Trophoblast cell (in vitro differentiated cells and primary cell): ENCODE results near the gene NFU1.

ENCODE experiments used
- DNase-seq, 2 donors: peaks; one replicate each; pipeline ENCODE4 v3.0.0-alpha.2; 2016
- H2AFZ ChIP-seq: 2 replicates; pipeline ENCODE4 v1.6.1; 2013; ENCODE audit warnings: low read length, moderate library complexity, mild to moderate bottlenecking; ENCODE audit not compliant: insufficient read depth, poor library complexity
- H2AK5ac ChIP-seq: 2 replicates; pipeline ENCODE4 v1.6.1; 2013; ENCODE audit warnings: mild to moderate bottlenecking, low read length
- H2BK120ac ChIP-seq: 2 replicates; pipeline ENCODE4 v1.6.1; 2013; ENCODE audit warnings: low read length, mild to moderate bottlenecking, moderate library complexity; ENCODE audit not compliant: insufficient read depth, poor library complexity
- H2BK12ac ChIP-seq: 2 replicates; pipeline ENCODE4 v1.6.1; 2013; ENCODE audit warnings: mild to moderate bottlenecking, low read length, moderate library complexity
- H2BK5ac ChIP-seq: 2 replicates; pipeline ENCODE4 v1.6.1; 2013; ENCODE audit warnings: low read length, low read depth, moderate library complexity, mild to moderate bottlenecking; ENCODE audit not compliant: poor library complexity
- H3K14ac ChIP-seq: 2 replicates; pipeline ENCODE4 v1.6.1; 2013; ENCODE audit warnings: mild to moderate bottlenecking, low read length
- H3K18ac ChIP-seq: 2 replicates; pipeline ENCODE4 v1.6.1; 2013; ENCODE audit warnings: mild to moderate bottlenecking, low read length
- H3K23ac ChIP-seq: 2 replicates; pipeline ENCODE4 v1.6.1; 2013; ENCODE audit warnings: low read length
- H3K27ac ChIP-seq: 2 replicates; pipeline ENCODE4 v1.5.1; 2013; ENCODE audit warnings: low read depth, mild to moderate bottlenecking, inconsistent platforms, low read length, moderate library complexity
- H3K27me3 ChIP-seq: 2 replicates; pipeline ENCODE4 v1.6.1; 2013; ENCODE audit warnings: inconsistent platforms, mild to moderate bottlenecking, low read length, moderate library complexity; ENCODE audit not compliant: insufficient read depth
- H3K36me3 ChIP-seq, 2 experiments: 1 replicate in 1 of 2; 2 replicates in 1 of 2; pipeline ENCODE4 v1.6.1; 2013; ENCODE audit warnings: low read length in 2 of 2, mild to moderate bottlenecking in 2 of 2, moderate library complexity in 1 of 2; ENCODE audit not compliant: insufficient read depth in 2 of 2, control insufficient read depth in 1 of 2
- H3K4ac ChIP-seq: 2 replicates; pipeline ENCODE4 v1.6.1; 2013; ENCODE audit warnings: low read depth, mild to moderate bottlenecking, low read length, moderate library complexity
- H3K4me1 ChIP-seq, 2 experiments: 1 replicate in 1 of 2; 2 replicates in 1 of 2; pipeline ENCODE4 v1.6.1; 2013; ENCODE audit warnings: low read length in 2 of 2, mild to moderate bottlenecking in 2 of 2, moderate library complexity in 1 of 2; ENCODE audit not compliant: insufficient read depth in 2 of 2, control insufficient read depth in 1 of 2
- H3K4me2 ChIP-seq: 2 replicates; pipeline ENCODE4 v1.6.1; 2013; ENCODE audit warnings: inconsistent platforms, mild to moderate bottlenecking, low read length, moderate library complexity
- H3K4me3 ChIP-seq: 2 replicates; pipeline ENCODE4 v1.5.1; 2013; ENCODE audit warnings: mild to moderate bottlenecking, low read depth, low read length, inconsistent platforms
- H3K79me1 ChIP-seq: one replicate; pipeline ENCODE4 v1.6.1; 2013; ENCODE audit warnings: low read length
- H3K79me2 ChIP-seq: 2 replicates; pipeline ENCODE4 v1.6.1; 2013; ENCODE audit warnings: low read length, mild to moderate bottlenecking; ENCODE audit not compliant: control insufficient read depth, insufficient read depth, poor library complexity
- H3K9ac ChIP-seq: 2 replicates; pipeline ENCODE4 v1.6.1; 2013; ENCODE audit warnings: mild to moderate bottlenecking, low read length
- H3K9me3 ChIP-seq: 2 replicates; pipeline ENCODE4 v1.6.1; 2013; ENCODE audit warnings: low read depth, mild to moderate bottlenecking, control low read depth, inconsistent platforms, low read length; ENCODE audit not compliant: insufficient read depth
- H4K12ac ChIP-seq: 2 replicates; pipeline ENCODE4 v1.6.1; 2013; ENCODE audit warnings: low read depth, mild to moderate bottlenecking, low read length, moderate library complexity
- H4K8ac ChIP-seq: 2 replicates; pipeline ENCODE4 v1.6.1; 2013; ENCODE audit warnings: low read depth, mild to moderate bottlenecking, low read length, moderate library complexity
- H4K91ac ChIP-seq: one replicate; pipeline ENCODE4 v1.6.1; 2013; ENCODE audit warnings: low read depth, mild to moderate bottlenecking, low read length, moderate library complexity
- WGBS: extraction: QIAGEN DNeasy Blood & Tissue Kit; methylation state at CpG from one replicate; pipeline ENCODE4 v1.1.7; 2013; ENCODE audit warnings: missing lambda C conversion rate; ENCODE audit not compliant: insufficient read length, insufficient coverage; ENCODE audit errors: extremely low coverage; 5-methylcytosine and 5-hydroxymethylcytosine counted together

Gene NFU1

GRCh38 chr2:69383176-69383812 lies 53.9 kb downstream of the NFU1 start:
- no peak for DNase-seq
- no peak overlapping the region for H4K8ac ChIP-seq
- H3K18ac ChIP-seq, result no peak overlapping the region
- H3K27me3 ChIP-seq, result no peaks in the 10 kb centered on the region
- H2AFZ ChIP-seq, result no peak overlapping the region
- no peak overlapping the region for H4K12ac ChIP-seq
- no peak overlapping the region for H2AK5ac ChIP-seq
- peaks cover 25% of the 10 kb centered on the region for H3K79me2 ChIP-seq
- no CpG with 5 or more reads among the region's 7 CpGs for WGBS
- no peak overlapping the region for H3K27ac ChIP-seq
- H2BK120ac ChIP-seq, result no peak overlapping the region
- no peak overlapping the region for H3K4ac ChIP-seq
- H3K4me3 ChIP-seq, result no peak overlapping the region
- no peak overlapping the region for H4K91ac ChIP-seq
- peaks cover 0 to 2% of the 10 kb centered on the region in 2 experiments for H3K36me3 ChIP-seq
- no peak overlapping the region for H2BK12ac ChIP-seq
- H3K9me3 ChIP-seq, result no peaks in the 10 kb centered on the region
- H3K79me1 ChIP-seq, result peaks cover 12% of the 10 kb centered on the region
- no peak overlapping the region for H3K14ac ChIP-seq
- H3K23ac ChIP-seq, result no peak overlapping the region
- peaks cover 2 to 9% of the 10 kb centered on the region in 2 experiments for H3K4me1 ChIP-seq
- no peak overlapping the region for H3K9ac ChIP-seq
- H3K4me2 ChIP-seq, result no peak overlapping the region
- no peak overlapping the region for H2BK5ac ChIP-seq

DNA sequence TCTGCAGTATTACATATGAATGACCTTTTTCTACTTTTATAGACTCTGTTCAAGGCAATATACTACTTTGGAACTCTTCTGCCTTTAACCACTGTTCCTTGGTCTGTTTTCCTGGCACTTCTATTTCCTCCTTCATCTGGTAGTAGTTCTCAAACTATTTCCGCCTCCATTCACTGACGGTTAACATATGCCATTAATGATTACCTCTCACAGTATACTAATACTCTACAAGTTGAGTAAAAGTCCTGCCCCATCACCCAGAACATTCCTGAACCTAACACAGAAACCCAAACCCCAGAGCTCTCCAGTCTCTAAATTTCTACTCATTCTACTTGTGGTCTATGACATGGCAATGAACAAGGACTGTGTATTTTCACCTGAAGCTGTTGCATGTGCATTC lies 54.7 kb downstream of the NFU1 start:
- Histone ChIP-seq H3K4me1 (peaks cover 0 to 2% of the 10 kb centered on the region in 2 experiments), H3K27me3 (no peaks in the 10 kb centered on the region)
- no CpG with 5 or more reads among the region's 2 CpGs for WGBS

GRCh38 chr2:69381337-69381737 lies 55.9 kb downstream of the NFU1 start:
- Histone ChIP-seq H3K4me3 (no peak overlapping the region), H2BK12ac (no peak overlapping the region), H3K27me3 (no peaks in the 10 kb centered on the region), H3K9ac (no peak overlapping the region), H2AK5ac (no peak overlapping the region), H4K12ac (no peak overlapping the region), H3K18ac (no peak overlapping the region), H3K23ac (no peak overlapping the region), H4K91ac (no peak overlapping the region), H2BK5ac (no peak overlapping the region), H2AFZ (no peak overlapping the region), H3K27ac (no peak overlapping the region), H3K36me3 (peaks cover 2% of the 10 kb centered on the region in 2 experiments), H3K4ac (peak overlapping the region; percentile 75), H3K4me1 (no peaks in the 10 kb centered on the region), H3K79me2 (peaks cover 20% of the 10 kb centered on the region), H3K14ac (no peak overlapping the region), H3K9me3 (no peaks in the 10 kb centered on the region), H2BK120ac (no peak overlapping the region), H3K4me2 (no peak overlapping the region), H3K79me1 (no peaks in the 10 kb centered on the region), H4K8ac (no peak overlapping the region)
- peak; percentile 4 to 40 for DNase-seq
- WGBS, result no CpG with 5 or more reads among the region's 1 CpG

More for the DNA sequence above, 54.7 kb downstream of the NFU1 start:
- Histone ChIP-seq H3K4ac (peak overlapping the region; percentile 89), H3K23ac (no peak overlapping the region), H3K4me3 (no peak overlapping the region), H2BK120ac (no peak overlapping the region), H2AFZ (no peak overlapping the region), H3K27ac (no peak overlapping the region), H3K9me3 (no peaks in the 10 kb centered on the region), H4K12ac (no peak overlapping the region), H3K9ac (no peak overlapping the region), H3K79me2 (peaks cover 27% of the 10 kb centered on the region), H3K4me2 (no peak overlapping the region), H2AK5ac (no peak overlapping the region), H3K18ac (no peak overlapping the region), H4K8ac (no peak overlapping the region), H2BK12ac (no peak overlapping the region), H4K91ac (no peak overlapping the region), H2BK5ac (no peak overlapping the region), H3K36me3 (peaks cover 2% of the 10 kb centered on the region in 2 experiments), H3K14ac (no peak overlapping the region), H3K79me1 (peaks cover 9% of the 10 kb centered on the region)
- no peak for DNase-seq

DNA sequence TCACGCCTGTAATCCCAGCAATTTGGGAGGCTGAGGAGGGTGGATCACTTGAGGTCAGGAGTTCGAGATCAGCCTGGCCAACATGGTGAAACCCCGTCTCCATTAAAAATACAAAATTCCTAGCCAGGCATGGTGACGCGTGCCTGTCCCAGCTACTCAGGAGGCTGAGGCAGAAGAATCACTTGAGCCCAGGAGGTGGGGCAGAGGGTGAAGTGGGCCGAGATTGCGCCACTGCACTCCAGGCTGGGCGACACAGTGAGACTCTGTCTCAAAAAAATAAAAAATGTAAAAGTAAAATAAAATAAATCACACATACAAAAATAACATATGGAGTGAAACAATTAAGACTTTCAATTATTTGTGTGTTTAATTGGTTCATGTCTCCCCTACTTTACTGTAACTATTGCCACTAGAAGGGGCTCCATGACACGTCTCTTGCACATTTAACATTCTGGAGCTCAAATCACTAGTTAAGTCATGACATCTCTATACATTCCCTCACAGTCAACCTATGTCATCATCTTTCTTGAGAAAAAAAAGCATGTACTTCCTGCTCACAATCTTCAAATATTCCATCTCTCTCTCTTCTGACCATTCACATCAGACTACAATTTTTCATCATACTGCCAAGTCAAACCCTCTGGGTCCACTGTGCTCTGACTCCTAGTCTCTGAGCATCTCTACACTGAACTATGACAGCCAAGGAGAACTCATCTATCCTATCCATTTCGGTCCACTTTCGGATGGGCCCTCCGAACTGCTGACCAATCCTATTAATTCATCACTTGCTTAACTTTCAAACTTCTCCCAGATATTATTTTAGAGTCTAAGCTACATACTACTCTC lies 56.9 kb downstream of the NFU1 start:
- no peak overlapping the region for H3K18ac ChIP-seq
- H2AFZ ChIP-seq, result no peak overlapping the region
- no peaks in the 10 kb centered on the region for H3K27me3 ChIP-seq
- no peak overlapping the region for H3K4me3 ChIP-seq
- no peaks in the 10 kb centered on the region for H3K79me1 ChIP-seq
- no peaks in the 10 kb centered on the region for H3K9me3 ChIP-seq
- no peaks in the 10 kb centered on the region for H3K4me1 ChIP-seq
- H2AK5ac ChIP-seq, result no peak overlapping the region
- H3K79me2 ChIP-seq, result peaks cover 19% of the 10 kb centered on the region
- no peak overlapping the region for H3K14ac ChIP-seq
- H3K27ac ChIP-seq, result no peak overlapping the region
- H4K12ac ChIP-seq, result no peak overlapping the region
- H4K91ac ChIP-seq, result no peak overlapping the region
- H3K36me3 ChIP-seq, result peaks cover 2 to 5% of the 10 kb centered on the region in 2 experiments
- no peak overlapping the region for H4K8ac ChIP-seq
- no peak overlapping the region for H2BK5ac ChIP-seq
- no peak overlapping the region for H2BK120ac ChIP-seq
- H2BK12ac ChIP-seq, result no peak overlapping the region
- peak overlapping the region; percentile 43 for H3K4ac ChIP-seq
- no peak overlapping the region for H3K9ac ChIP-seq
- no peak overlapping the region for H3K23ac ChIP-seq
- H3K4me2 ChIP-seq, result no peak overlapping the region
- peak in 1 of 2 donors; percentile 42 for DNase-seq
- WGBS, result no CpG with 5 or more reads among the region's 12 CpGs
